IPS DF 6.9 (cell line): Measurements from ENCODE around the gene DDX46.
"Not testable (repeated sequence)": the region's sequence is repeated elsewhere in the genome, so short reads cannot be mapped to it uniquely, and the experiment has no call there.

Experiments used
- DNase-seq: peaks from one replicate; pipeline ENCODE4 v3.0.0-alpha.2; 2013; ENCODE audit warnings: low read depth, low spot score
- H3K27ac ChIP-seq: one replicate; pipeline ENCODE4 v1.5.1; 2013; ENCODE audit warnings: low read length, control low read depth
- H3K27me3 ChIP-seq: 2 replicates; pipeline ENCODE4 v1.6.1; 2013; ENCODE audit warnings: mild to moderate bottlenecking, low read length; ENCODE audit not compliant: control insufficient read depth, insufficient read depth
- H3K36me3 ChIP-seq: 2 replicates; pipeline ENCODE4 v1.6.1; 2013; ENCODE audit warnings: low read length; ENCODE audit not compliant: control insufficient read depth, insufficient read depth
- H3K4me1 ChIP-seq: 2 replicates; pipeline ENCODE4 v1.6.1; 2013; ENCODE audit warnings: low read length; ENCODE audit not compliant: control insufficient read depth, insufficient read depth
- H3K4me3 ChIP-seq: 2 replicates; pipeline ENCODE4 v1.5.1; 2013; ENCODE audit warnings: mild to moderate bottlenecking, low read length
- H3K9me3 ChIP-seq: 2 replicates; pipeline ENCODE4 v1.6.1; 2013; ENCODE audit warnings: low read length, inconsistent platforms; ENCODE audit not compliant: control insufficient read depth, insufficient read depth
- WGBS: extraction: QIAGEN DNeasy Blood & Tissue Kit; methylation state at CpG from one replicate; pipeline ENCODE4 v1.1.7; 2013; ENCODE audit warnings: mixed read lengths, missing lambda C conversion rate; ENCODE audit not compliant: insufficient read length, insufficient coverage; 5-methylcytosine and 5-hydroxymethylcytosine counted together

DDX46 gene

DNA sequence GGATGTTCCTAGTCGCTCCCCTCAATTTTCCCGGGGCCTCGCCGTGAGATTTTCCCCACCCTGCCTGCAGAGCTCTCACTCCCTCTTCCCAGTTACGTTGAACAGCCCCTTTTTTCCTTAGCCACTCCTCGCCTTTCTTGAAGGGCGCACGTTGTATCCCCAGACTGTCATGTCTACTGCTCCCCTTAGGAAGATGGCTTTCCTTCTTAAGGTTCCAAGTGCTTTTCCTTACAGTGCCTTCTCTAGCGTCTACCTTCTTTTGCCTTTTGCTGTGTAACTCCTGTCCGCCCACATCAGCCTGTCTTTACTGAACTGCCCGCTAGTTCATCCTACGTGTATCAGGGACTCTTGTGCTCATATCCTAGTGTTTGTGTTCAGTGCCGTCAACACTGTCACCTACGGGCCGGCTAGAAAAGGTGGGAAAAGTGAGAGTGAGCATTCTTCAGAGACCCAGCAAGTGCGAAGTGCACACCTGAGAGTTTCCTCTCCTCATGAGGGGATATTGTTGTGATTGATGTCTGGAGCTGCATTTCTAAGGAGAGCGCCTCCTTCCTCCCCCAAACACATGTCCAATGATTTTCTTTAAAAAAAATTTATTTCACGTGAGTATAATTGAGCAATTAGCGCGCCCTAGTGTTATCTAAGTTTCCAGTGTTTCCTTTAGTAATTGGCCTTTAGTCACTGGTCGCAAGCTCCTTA, 19.5 kb upstream of the DDX46 start:
- WGBS, result no CpG with 5 or more reads among the region's 21 CpGs
- Histone ChIP-seq H3K27me3 (no peaks in the 10 kb centered on the region), H3K36me3 (no peaks in the 10 kb centered on the region), H3K27ac (no peak overlapping the region), H3K4me1 (0 out of 2 replicates have a peak, but pooled peaks cover 2% of the 10 kb centered on the region), H3K4me3 (peak overlapping the region; percentile 74; the same call in 1 of the 2 replicates), H3K9me3 (no peaks in the 10 kb centered on the region)
- no peak for DNase-seq

DNA sequence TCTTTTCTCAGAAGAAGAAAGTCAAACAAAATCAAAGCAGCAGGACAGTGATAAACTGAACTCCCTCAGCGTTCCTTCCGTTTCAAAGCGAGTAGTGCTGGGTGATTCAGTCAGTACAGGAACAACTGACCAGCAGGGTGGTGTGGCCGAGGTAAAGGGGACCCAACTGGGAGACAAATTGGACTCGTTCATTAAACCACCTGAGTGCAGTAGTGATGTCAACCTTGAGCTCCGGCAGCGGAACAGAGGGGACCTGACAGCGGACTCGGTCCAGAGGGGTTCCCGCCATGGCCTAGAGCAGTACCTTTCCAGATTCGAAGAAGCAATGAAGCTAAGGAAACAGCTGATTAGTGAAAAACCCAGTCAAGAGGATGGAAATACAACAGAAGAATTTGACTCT, 17.5 kb upstream of the DDX46 start:
- WGBS, result no CpG with 5 or more reads among the region's 11 CpGs
- no peaks in the 10 kb centered on the region for H3K36me3 ChIP-seq
- no peaks in the 10 kb centered on the region for H3K27me3 ChIP-seq
- no peak for DNase-seq
- peaks cover 2% of the 10 kb centered on the region; the same call in 1 of the 2 replicates for H3K4me1 ChIP-seq
- H3K4me3 ChIP-seq, result no peak overlapping the region
- H3K27ac ChIP-seq, result no peak overlapping the region
- H3K9me3 ChIP-seq, result no peaks in the 10 kb centered on the region

DNA sequence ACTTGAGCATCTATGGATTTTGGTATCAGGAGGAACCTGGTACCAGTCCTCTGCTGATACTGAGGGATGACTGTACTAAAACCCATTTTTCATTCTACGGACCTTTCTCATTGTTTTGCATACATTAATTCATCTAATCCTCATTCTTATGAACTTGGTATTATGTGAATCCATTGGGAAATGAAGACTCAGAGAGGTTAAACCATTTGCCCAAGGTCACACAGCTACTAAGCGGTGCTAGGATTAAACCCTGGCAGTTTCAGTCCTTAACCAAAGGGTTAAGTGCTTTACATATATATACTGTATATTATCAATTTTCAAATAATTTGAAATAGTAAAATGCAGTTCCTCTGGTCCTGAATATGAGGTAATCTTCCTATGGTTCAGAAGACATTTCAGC, 16.4 kb upstream of the DDX46 start:
- WGBS, result no CpG with 5 or more reads among the region's 2 CpGs
- Histone ChIP-seq H3K4me1 (peaks cover 2% of the 10 kb centered on the region; the same call in 1 of the 2 replicates), H3K9me3 (no peaks in the 10 kb centered on the region), H3K36me3 (no peaks in the 10 kb centered on the region), H3K27me3 (no peaks in the 10 kb centered on the region), H3K4me3 (no peak overlapping the region), H3K27ac (no peak overlapping the region)
- DNase-seq, result no peak

DNA sequence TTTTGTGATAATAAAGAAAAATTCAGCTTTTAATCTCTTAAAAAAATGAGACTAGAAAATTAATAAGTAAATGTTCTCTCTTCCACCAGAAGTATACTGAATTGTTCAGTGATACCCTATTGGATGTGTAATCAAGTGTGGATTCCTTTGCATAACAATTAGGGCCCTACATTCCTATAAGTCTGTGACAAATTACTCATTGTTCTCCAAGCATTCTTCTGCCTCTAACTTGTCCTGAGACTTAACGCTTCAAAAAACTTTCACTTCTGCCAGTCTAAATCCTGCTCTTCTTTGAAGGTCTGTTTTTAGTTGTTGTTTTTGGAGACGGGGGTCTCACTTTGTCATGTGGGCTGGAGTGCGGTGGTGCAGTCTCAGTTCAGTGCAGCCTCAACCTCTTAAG, 9.2 kb upstream of the DDX46 start:
- H3K4me1 ChIP-seq, result no peaks in the 10 kb centered on the region
- H3K4me3 ChIP-seq, result no peak overlapping the region
- no peaks in the 10 kb centered on the region for H3K9me3 ChIP-seq
- no CpG with 5 or more reads among the region's 3 CpGs for WGBS
- H3K27ac ChIP-seq, result no peak overlapping the region
- no peak for DNase-seq
- no peaks in the 10 kb centered on the region for H3K36me3 ChIP-seq
- no peaks in the 10 kb centered on the region for H3K27me3 ChIP-seq

DNA sequence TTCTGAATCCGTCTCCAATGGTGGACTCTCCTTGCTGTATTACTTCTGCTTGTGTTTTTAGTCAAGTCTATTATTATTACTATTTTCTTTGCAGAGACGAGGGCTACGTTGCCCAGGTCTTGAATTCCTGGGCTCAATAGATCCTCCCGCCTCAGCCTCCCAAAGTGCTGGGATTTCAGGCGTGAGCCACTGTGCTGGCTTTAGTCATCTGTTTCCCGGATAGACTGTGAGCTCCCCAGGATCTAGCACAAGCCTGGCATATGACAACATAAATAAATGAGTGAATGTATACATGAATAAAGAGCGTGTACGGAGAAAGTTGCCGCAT, 439 bp upstream of the DDX46 start:
- Histone ChIP-seq H3K4me3 (peak overlapping the region; percentile 79; the same call in 1 of the 2 replicates), H3K4me1 (no peaks in the 10 kb centered on the region), H3K27ac (no peak overlapping the region), H3K27me3 (no peaks in the 10 kb centered on the region), H3K9me3 (no peaks in the 10 kb centered on the region), H3K36me3 (no peaks in the 10 kb centered on the region)
- DNase-seq, result no peak
- no CpG with 5 or more reads among the region's 9 CpGs for WGBS

DNA sequence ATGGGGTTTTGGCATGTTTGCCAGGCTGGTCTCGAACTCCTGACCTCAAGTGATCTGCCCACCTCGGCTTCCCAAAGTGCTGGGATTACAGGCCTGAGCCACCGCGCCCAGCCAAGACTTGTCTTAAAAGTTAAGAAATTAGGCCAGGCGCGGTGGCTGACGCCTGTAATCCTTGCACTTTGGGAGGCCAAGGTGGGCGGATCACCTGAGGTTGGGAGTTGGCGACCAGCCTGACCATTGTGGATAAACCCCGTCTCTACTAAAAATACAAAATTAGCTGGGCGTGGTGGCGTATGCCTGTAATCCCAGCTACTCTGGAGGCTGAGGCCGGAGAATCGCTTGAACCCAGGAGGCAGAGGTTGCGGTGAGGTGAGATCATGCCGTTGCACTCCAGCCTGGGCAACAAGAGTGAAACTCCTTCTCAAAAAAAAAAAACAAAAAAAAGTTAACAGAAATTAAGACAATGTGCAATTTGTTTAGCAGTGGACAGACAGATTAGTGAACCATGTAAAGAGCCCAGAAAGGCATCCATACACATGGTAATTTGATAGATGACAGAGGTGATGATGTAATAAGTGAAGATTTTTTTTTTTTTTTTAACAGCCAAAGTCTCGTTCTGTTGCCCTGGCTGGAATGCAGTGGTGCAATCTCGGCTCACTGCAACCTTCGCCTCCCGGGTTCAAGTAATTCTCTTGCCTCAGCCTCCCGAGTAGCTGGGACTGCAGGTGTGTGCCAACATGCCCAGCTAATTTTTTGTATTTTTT, 9.1 kb downstream of the DDX46 start:
- not testable (repeated sequence) for H3K27me3 ChIP-seq, H3K27ac ChIP-seq, H3K9me3 ChIP-seq, DNase-seq, H3K36me3 ChIP-seq, H3K4me1 ChIP-seq, H3K4me3 ChIP-seq
- no CpG with 5 or more reads among the region's 21 CpGs for WGBS

DNA sequence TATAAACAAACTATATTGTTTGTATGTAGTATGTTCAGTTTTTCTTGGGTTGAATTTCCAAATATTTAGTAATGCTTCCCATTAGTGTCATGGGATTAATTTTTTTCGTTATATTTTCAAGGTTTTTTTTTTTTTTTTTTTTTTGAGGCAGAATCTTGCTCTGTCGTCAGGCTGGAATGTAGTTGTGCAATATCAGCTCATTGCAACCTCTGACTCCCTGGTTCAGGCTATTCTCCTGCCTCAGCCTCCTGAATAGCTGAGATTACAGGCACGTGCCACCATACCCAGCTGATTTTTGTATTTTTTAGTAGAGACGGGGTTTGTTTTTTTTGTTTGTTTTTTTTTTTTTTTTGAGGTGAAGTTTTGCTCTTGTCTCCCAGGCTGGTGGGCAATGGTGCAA, 10.6 kb downstream of the DDX46 start:
- Histone ChIP-seq H3K27ac (no peak overlapping the region), H3K4me1 (no peaks in the 10 kb centered on the region), H3K27me3 (no peaks in the 10 kb centered on the region), H3K9me3 (no peaks in the 10 kb centered on the region), H3K4me3 (no peak overlapping the region), H3K36me3 (peaks cover 11% of the 10 kb centered on the region; the same call in 1 of the 2 replicates)
- no peak for DNase-seq
- no CpG with 5 or more reads among the region's 4 CpGs for WGBS

DNA sequence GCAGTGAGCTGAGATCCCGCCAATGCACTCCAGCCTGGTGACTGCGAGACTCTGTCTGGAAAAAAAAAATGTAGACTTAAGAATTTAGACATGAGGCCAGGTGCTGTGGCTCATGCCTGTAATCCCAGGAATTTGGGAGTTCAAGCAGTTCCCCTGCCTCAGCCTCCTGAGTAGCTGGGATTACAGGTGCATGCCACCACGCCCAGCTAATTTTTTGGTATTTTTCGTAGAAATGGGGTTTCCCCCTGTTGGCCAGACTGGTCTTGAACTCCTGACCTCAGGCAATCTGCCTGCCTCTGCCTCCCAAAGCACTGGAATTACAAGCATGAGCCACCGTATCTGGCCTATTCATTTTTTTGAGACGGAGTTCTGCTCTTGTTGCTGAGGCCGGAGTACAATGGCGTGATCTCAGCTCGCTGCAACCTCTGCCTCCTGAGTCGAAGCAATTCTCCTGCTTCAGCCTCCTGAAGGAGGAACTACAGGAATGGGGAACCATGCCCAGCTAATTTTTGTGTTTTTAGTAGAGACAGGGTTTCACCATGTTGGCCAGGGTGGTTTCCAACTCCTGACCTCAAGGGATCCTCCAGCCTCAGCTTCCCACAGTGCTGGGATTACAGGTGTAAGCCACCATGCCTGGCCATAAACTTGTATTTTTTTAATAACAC, 14.0 kb downstream of the DDX46 start:
- no peak for DNase-seq
- whole genome bisulfite sequencing, result no CpG with 5 or more reads among the region's 10 CpGs
- Histone ChIP-seq H3K27me3 (no peaks in the 10 kb centered on the region), H3K27ac (no peak overlapping the region), H3K9me3 (no peaks in the 10 kb centered on the region), H3K36me3 (peaks cover 9% of the 10 kb centered on the region; the same call in 1 of the 2 replicates), H3K4me3 (no peak overlapping the region), H3K4me1 (no peaks in the 10 kb centered on the region)

DNA sequence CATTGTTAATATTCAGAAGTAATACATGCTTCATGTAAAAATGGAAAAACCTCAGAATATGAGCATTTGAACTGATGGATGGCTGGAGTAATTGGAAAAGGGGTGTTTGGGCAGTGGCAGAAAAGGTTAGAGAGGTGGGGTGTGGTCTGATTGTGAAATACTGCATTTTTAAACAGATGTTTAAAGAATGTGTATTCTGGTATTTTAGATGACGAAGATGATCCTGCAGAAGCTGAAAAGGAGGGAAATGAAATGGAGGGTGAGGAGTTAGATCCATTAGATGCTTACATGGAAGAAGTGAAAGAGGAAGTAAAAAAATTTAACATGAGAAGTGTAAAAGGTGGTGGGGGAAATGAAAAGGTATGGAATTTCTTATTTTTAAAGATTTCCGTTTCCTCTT, 18.8 kb downstream of the DDX46 start:
- DNase-seq, result no peak
- no peaks in the 10 kb centered on the region for H3K9me3 ChIP-seq
- WGBS, result 100% methylated on average over 1 of the region's 2 CpGs
- no peaks in the 10 kb centered on the region for H3K27me3 ChIP-seq
- H3K27ac ChIP-seq, result no peak overlapping the region
- H3K36me3 ChIP-seq, result peaks cover 19% of the 10 kb centered on the region; the same call in 1 of the 2 replicates
- no peaks in the 10 kb centered on the region for H3K4me1 ChIP-seq
- H3K4me3 ChIP-seq, result no peak overlapping the region

DNA sequence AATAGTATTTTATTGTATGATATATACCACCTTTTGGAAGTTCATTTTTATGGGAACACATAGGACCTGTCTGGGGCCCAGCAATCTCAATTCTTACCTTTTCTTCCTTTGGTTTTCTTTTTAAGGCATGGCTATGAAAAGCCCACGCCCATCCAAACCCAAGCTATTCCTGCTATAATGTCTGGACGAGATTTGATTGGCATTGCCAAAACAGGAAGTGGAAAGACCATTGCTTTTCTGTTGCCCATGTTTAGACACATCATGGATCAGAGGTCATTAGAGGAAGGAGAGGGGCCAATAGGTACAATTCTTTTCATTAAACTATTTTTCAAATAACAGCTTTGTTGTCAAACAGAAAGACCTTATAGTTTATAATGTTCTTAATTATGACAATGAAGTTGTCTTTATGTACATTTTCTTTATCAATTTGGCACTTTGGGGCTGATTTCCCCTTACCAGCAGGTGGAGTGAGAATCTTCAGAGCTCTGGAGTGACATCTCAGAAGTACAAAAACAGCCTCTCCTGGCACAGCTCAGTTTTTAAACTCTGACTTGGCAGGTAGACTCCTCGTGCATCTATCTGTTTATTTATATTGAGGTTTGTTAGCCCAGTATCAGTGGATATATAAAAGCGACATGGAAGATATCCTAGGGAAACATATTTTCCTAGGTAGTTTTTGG, 25.8 kb downstream of the DDX46 start:
- no peaks in the 10 kb centered on the region for H3K27me3 ChIP-seq
- H3K4me1 ChIP-seq, result no peaks in the 10 kb centered on the region
- peaks cover 21% of the 10 kb centered on the region; the same call in 1 of the 2 replicates for H3K36me3 ChIP-seq
- no peak for DNase-seq
- no peak overlapping the region for H3K27ac ChIP-seq
- WGBS, result no CpG with 5 or more reads among the region's 4 CpGs
- no peaks in the 10 kb centered on the region for H3K9me3 ChIP-seq
- H3K4me3 ChIP-seq, result no peak overlapping the region
